Endothelial cell of umbilical vein (primary cell): ENCODE measurements around the gene MLLT6. TPM values are rescaled to one million over a fixed set of nuclear protein-coding genes. Genes with fewer than 3 reads are reported as not detected.
A peak's percentile ranks its signal among the peaks of the same experiment; 100 is the strongest.

Source experiments
- BruUV-seq: library from RNA; stranded (reverse); fragments of 400-500 nt; replicated peaks from 2 replicates; lab custom pipeline; 2021; lab: Mats Ljungman, UMichigan
- CTCF ChIA-PET: fragments of 300-600, 350-600 bp; sonication (Branson Sonifier 250); formaldehyde crosslinking; loops from one replicate; lab custom pipeline; 2021; ENCODE audit warnings: antibody characterized with exemption, inconsistent platforms; lab: Charles Lee
- POLR2A ChIA-PET: fragments of 300-600, 350-600 bp; sonication (Branson Sonifier 250); formaldehyde crosslinking; loops from one replicate; lab custom pipeline; 2021; ENCODE audit warnings: antibody characterized with exemption, inconsistent platforms; lab: Charles Lee
- DNase-seq: peaks from one replicate; pipeline ENCODE4 v3.0.0-alpha.2; 2011; ENCODE audit warnings: low read depth, low spot score
- FAIRE-seq: peaks from 2 replicates; lab custom pipeline; 2011; peaks lifted over from hg19 to GRCh38; lab: Jason Lieb, UNC
- H2AFZ ChIP-seq: 2 replicates; pipeline ENCODE4 v1.6.0; 2012; ENCODE audit warnings: low read depth, low read length, control low read depth, inconsistent platforms
- H3K27ac ChIP-seq: 2 replicates; pipeline ENCODE4 v1.5.1; 2011; ENCODE audit warnings: low read depth, mild to moderate bottlenecking, control low read depth, low read length, moderate library complexity; ENCODE audit not compliant: insufficient read depth
- H3K27me3 ChIP-seq, 2 experiments: 2 replicates each; pipeline versions ENCODE4 v1.6.0 to v1.6.1; 2011; ENCODE audit warnings: low read length in 2 of 2, mixed read lengths in 1 of 2; ENCODE audit not compliant: control insufficient read depth in 2 of 2, insufficient read depth in 2 of 2
- H3K36me3 ChIP-seq, 2 experiments: 2 replicates in 1 of 2; 3 replicates in 1 of 2; pipeline ENCODE4 v1.5.1; 2011; ENCODE audit warnings: low read length in 2 of 2, mild to moderate bottlenecking in 1 of 2, moderate library complexity in 1 of 2; ENCODE audit not compliant: control insufficient read depth in 2 of 2, insufficient read depth in 2 of 2; ENCODE audit errors: extremely low read depth in 1 of 2
- H3K4me1 ChIP-seq: 3 replicates; pipeline ENCODE4 v1.5.1; 2011; ENCODE audit warnings: mild to moderate bottlenecking, low read length; ENCODE audit not compliant: control insufficient read depth, insufficient read depth; ENCODE audit errors: extremely low read depth
- H3K4me2 ChIP-seq: 2 replicates; pipeline ENCODE4 v1.6.1; 2011; ENCODE audit warnings: low read length, control low read depth, mixed read lengths; ENCODE audit not compliant: insufficient read depth
- H3K4me3 ChIP-seq, 3 experiments: fragments of 200-600 bp in 1 of 3; sonication (generic), shearing (Covaris generic) in 1 of 3; replicated peaks in 1 of 3; 2 replicates each; pipeline ENCODE4 v1.5.1; 2011 to 2016; ENCODE audit warnings: control low read depth in 3 of 3, low read length in 3 of 3, mild to moderate bottlenecking in 2 of 3, inconsistent platforms in 1 of 3, low read depth in 1 of 3, moderate library complexity in 1 of 3; ENCODE audit not compliant: insufficient read depth in 1 of 3
- H3K79me2 ChIP-seq: 2 replicates; pipeline ENCODE4 v1.6.0; 2012; ENCODE audit warnings: low read length, inconsistent platforms; ENCODE audit not compliant: control insufficient read depth, insufficient read depth
- H3K9ac ChIP-seq: replicated peaks from 2 replicates; pipeline ENCODE3; 2011; ENCODE audit warnings: low read length, control low read depth; ENCODE audit not compliant: insufficient read depth; ENCODE audit errors: extremely low read depth
- H3K9me1 ChIP-seq: replicated peaks from 3 replicates; pipeline ENCODE4 v1.6.0; 2011; ENCODE audit warnings: mild to moderate bottlenecking, low read length; ENCODE audit not compliant: control insufficient read depth, insufficient read depth; ENCODE audit errors: extremely low read depth
- H3K9me3 ChIP-seq: replicated peaks from 2 replicates; pipeline ENCODE4 v1.5.1; 2012; ENCODE audit warnings: low read length, inconsistent platforms; ENCODE audit not compliant: control insufficient read depth, insufficient read depth
- H4K20me1 ChIP-seq: replicated peaks from 2 replicates; pipeline ENCODE3; 2011; ENCODE audit warnings: mild to moderate bottlenecking, low read length; ENCODE audit not compliant: control insufficient read depth, insufficient read depth; ENCODE audit errors: extremely low read depth
- FOS ChIP-seq: IDR thresholded peaks from 2 replicates; pipeline ENCODE4 v1.6.1; 2011; ENCODE audit warnings: mild to moderate bottlenecking, low read length, moderate library complexity, borderline replicate concordance; ENCODE audit not compliant: insufficient read depth
- GATA2 ChIP-seq: IDR thresholded peaks from 2 replicates; pipeline ENCODE4 v1.7.0; 2011; ENCODE audit warnings: low read depth, mild to moderate bottlenecking, moderate library complexity, mixed read lengths, low read length; ENCODE audit not compliant: insufficient read length, insufficient read depth
- MAX ChIP-seq: IDR thresholded peaks from 2 replicates; pipeline ENCODE4 v1.6.1; 2011; ENCODE audit not compliant: insufficient read depth, insufficient read length
- MYC ChIP-seq: IDR thresholded peaks from one replicate; pipeline ENCODE4 v1.6.1; 2011; ENCODE audit warnings: mild to moderate bottlenecking, low read depth, low read length
- POLR2A ChIP-seq: IDR thresholded peaks from 2 replicates; pipeline ENCODE4 v1.6.1; 2012; ENCODE audit warnings: low read depth, mild to moderate bottlenecking, control low read depth, low read length
- POLR2AphosphoS5 ChIP-seq: IDR thresholded peaks from 2 replicates; pipeline ENCODE4 v1.6.1; 2012; ENCODE audit warnings: low read depth, mild to moderate bottlenecking, control low read depth, low read length, moderate library complexity; ENCODE audit not compliant: insufficient read depth
- dilution Hi-C: fragments of 300-500 bp; cut with MboI; formaldehyde crosslinking; loops from one replicate; pipeline ENCODE4 v1.15.0; 2019; ENCODE audit warnings: low sequenced_read_pairs; ENCODE audit not compliant: extremely low pct_ligation_motif_present
- intact Hi-C: fragments of 100-400 bp; cut with micrococcal nuclease; formaldehyde crosslinking; loops from one replicate; pipeline ENCODE4 v1.10.0; 2022
- polyA plus RNA-seq, 4 experiments: library from polyadenylated mRNA; depleted of rRNA in 3 of 4; stranded (reverse) in 3 of 4; unstranded in 1 of 4; fragments of >200 nt; gene quantifications; 2 replicates each; pipeline versions ENCODE4 v1.2.1 to v1.2.3, GENCODE V29; 2011 to 2012; ENCODE audit warnings: missing spikeins in 1 of 4
- total RNA-seq: library from RNA; stranded (reverse); gene quantifications from 2 replicates; pipeline ENCODE4 v1.2.3, GENCODE V29; 2021

The MLLT6 gene
- total and polyA plus RNA-seq, 2 donors (not counting 3 experiments of a cell fraction or from before 2014, with no cell fraction given): 32.1 to 85.4 TPM

GRCh38 chr17:38748892-38749222, 43.8 kb downstream of the MLLT6 start:
- FAIRE-seq: no peak
- no peak for DNase-seq
- POLR2A ChIA-PET: no interaction called here

GRCh38 chr17:38749223-38750043, 44.4 kb downstream of the MLLT6 start:
- dilution Hi-C loops (no loop called here), intact Hi-C loops (loop anchor here (2.0 to 5.0 kb wide), 3 partner anchors 47 to 403 kb away; partner anchors contain the start of genes PIP4K2B and PLXDC1)
- BruUV-seq: no TSS peak
- peak overlapping the region; percentile 28 to 80 (median 36) for H3K4me3 ChIP-seq
- H3K4me2 ChIP-seq: peak overlapping the region; percentile 88
- POLR2A ChIA-PET: no interaction called here
- CTCF ChIA-PET: interaction anchor here (1.1 kb wide), 1 partner anchor 14 kb away, joined by 7 read pairs; no protein-coding TSS in a partner anchor
- peaks cover 53% of the 10 kb centered on the region for H3K79me2 ChIP-seq
- TF ChIP-seq MYC: peak; percentile 63
- TF ChIP-seq POLR2AphosphoS5: peak; percentile 90
- TF ChIP-seq GATA2: no peak
- peak; percentile 77 for TF ChIP-seq POLR2A
- TF ChIP-seq MAX: no peak
- H3K9ac ChIP-seq: peak overlapping the region; percentile 27
- peak overlapping the region; percentile 56 for H3K27ac ChIP-seq
- peak; percentile 65 for DNase-seq
- peaks cover 51% of the 10 kb centered on the region for H3K4me1 ChIP-seq
- H3K9me1 ChIP-seq: no peaks in the 10 kb centered on the region
- H4K20me1 ChIP-seq: peaks cover 2% of the 10 kb centered on the region
- H3K36me3 ChIP-seq: peaks cover 0 to under 1% of the 10 kb centered on the region in 2 experiments
- FAIRE-seq: no peak
- H3K27me3 ChIP-seq: no peaks in the 10 kb centered on the region
- H2AFZ ChIP-seq: peak overlapping the region; percentile 19
- H3K9me3 ChIP-seq: no peaks in the 10 kb centered on the region

More at GRCh38 chr17:38748892-38749222, 43.8 kb downstream of the MLLT6 start:
- CTCF ChIA-PET: interaction anchor here (1.1 kb wide), 1 partner anchor 13 kb away, joined by 7 read pairs; no protein-coding TSS in a partner anchor
- H3K4me3 ChIP-seq: peak overlapping the region; percentile 28 to 80 (median 36)
- H4K20me1 ChIP-seq: peaks cover 2% of the 10 kb centered on the region
- peak overlapping the region; percentile 61 for H3K9ac ChIP-seq
- H3K9me3 ChIP-seq: no peaks in the 10 kb centered on the region
- H3K4me1 ChIP-seq: peaks cover 50% of the 10 kb centered on the region
- no peaks in the 10 kb centered on the region for H3K27me3 ChIP-seq
- no TSS peak for BruUV-seq
- H3K36me3 ChIP-seq: no peaks in the 10 kb centered on the region
- dilution Hi-C loops: no loop called here
- intact Hi-C loops: loop anchor here (2.0 kb wide), 1 partner anchor 46 kb away; no protein-coding TSS in a partner anchor
- H2AFZ ChIP-seq: no peak overlapping the region
- no peaks in the 10 kb centered on the region for H3K9me1 ChIP-seq
- TF ChIP-seq POLR2AphosphoS5 (no peak), FOS (no peak)
- H3K79me2 ChIP-seq: peaks cover 55% of the 10 kb centered on the region
- H3K27ac ChIP-seq: peak overlapping the region; percentile 56
- peak overlapping the region; percentile 88 for H3K4me2 ChIP-seq
